ENCODE data around the gene RBM4.

Gene RBM4

DNA sequence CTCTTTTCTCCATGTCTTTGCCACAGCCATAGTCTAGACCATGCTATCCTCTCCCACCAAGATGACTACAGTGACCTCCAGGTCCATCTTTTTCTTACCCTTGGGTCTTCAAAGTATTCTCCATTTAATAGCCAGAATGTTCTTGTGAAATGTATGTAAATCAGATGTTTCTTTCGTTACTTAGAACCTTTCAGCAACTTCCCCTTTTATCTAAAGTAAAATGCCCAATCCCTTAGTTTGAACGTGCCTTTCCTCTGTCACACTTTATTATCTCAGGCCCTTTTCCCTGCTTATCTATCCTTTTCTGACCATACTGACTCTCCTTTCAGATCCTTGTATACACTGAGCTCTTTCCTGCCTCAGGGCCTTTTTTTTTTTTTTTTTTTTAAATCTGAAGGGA, 21.3 kb downstream of the RBM4 start:
- no peak for DNase-seq

GRCh38 chr11:66663741-66664296, 25.3 kb downstream of the RBM4 start:
- no peak for DNase-seq

DNA sequence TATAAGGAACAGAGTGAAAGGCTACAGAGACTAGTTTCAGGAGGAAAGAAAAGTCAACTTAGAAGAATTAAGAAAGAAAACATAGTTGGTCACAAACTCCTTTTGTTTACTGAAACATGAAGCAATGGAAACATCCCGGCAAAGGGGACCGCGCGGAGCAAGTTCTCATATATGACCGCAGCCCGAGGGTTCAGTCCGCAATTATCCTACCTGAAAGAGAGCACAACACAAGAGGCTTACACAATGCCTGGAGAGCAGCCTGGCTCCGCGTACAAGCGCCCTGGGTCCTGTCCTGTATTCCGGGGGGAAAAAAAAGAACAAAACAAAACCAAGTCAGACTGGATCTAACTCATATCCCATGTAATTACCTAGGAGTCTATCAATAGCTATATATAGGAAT, 26.9 kb downstream of the RBM4 start:
- no peak for DNase-seq

GRCh38 chr11:66670816-66671215, 32.3 kb downstream of the RBM4 start:
- no peak for DNase-seq

DNA sequence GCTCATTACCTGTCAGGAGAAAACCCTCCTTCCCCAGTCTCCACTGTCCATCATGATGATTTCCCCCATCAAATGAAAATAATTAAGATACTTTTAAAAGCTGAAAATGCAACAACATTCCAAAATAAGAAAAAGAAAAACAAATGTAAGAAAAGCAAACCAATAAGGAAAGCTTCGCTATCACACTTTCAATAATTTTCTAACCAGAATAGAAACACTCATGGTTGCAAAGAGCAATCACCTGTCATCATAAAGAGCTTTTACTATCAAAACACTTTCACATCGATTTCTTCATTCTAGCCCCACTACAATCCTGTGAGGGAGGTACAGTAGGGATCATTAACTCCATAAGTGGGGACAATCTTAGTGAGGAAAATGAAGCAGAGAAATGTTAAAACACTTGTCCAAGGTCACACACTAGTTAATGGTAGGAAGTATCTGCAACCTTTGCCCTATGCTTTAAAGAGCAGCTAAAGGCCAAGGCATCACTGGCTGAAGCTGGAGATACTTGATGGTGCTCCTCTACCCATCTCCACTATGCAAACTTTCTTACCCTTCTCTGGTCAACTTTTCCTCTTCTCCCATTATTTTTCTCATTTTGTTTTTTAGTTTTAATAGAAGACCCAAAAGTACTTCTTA, 36.6 kb downstream of the RBM4 start:
- DNase-seq: peak; percentile 29

DNA sequence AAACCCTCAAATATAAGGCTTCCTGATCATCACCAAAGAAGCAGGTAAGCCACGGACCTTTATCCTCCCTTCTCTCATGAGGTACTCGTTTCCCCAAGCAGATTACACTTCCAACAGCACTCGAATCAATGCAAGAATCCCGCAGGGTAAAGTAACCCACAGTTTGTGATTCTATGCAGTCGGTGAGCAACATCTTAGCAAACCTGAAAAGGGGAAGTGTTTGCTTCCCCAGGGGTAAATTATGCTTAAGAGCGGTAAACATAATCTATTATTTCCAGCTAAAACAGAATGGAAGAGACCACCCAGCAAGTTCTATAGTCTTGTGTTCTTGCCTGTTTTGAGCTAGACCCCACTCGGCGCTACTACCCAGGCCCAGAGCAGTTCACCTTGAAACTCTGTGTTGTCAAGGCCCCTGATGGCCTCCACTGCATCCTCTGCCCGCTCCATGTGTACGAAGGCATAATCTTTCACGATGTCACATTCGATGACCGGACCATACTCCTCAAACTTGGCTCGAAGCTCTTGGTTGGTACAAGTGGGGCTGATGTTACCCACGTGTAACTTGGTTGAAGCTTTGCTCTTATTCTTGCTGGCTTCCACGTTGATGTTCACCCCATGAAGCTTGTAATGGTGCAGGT, 37.9 kb downstream of the RBM4 start:
- DNase-seq: no peak

- no peak for DNase-seq
Observed at GRCh38 chr11:66676931-66677598, 38.6 kb downstream of the RBM4 start.

GRCh38 chr11:66677599-66678375, 39.3 kb downstream of the RBM4 start, which contains the start of gene RBM4B:
RBM4B (minus strand) TSS chr11:66677887; CDS start chr11:66677079, 808 bp downstream.
- DNase-seq: peak; percentile 99

DNA sequence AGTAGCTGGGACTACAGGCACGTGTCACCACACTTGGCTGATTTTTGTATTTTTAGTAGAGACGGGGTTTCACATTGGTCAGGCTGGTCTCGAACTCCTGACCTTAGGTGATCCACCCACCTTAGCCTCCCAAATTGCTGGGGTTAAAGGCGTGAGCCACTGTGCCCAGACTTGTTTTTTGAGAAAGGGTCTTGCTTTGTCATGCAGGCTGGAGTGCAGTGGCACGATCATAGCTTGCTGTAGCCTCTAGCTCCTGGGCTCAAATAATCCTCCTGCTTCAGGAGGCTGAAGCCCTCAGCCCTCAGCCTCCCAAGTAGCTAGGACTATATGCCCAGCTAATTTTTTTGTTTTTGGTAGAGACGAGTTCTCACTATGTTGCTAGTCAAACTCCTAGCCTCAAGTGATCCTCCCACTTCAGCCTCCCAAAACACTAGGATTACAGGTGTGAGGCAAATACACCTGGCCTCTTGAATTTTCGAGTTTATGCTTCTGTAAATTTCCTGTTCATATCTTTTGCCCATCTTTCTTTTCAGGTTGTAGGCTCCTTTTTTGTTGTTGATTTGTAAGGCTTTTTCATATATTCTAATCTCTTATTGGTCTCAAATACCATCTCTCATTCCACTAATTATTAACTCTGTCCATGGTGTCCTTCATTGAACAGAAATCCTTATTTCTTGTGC, 42.6 kb downstream of the RBM4 start:
- DNase-seq: peak; percentile 43

DNA sequence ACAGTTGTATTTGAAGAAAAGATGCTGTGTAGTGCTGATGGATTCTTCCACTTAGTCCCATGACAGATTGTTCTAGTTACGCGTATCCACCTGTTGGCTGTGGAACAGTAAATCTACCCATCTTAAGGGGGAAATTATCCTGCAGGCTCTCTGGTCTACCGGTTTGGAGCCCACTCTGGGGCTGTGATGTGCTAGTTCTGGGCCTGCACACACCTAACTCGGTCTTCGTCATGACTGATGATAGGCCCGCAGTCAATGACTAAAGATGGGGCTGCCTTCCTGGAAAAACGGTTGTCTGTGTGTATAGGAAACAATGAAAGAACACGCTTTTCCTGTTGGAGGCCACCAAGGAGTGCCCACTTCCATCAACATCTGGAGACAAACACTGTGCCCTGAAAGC, 45.4 kb downstream of the RBM4 start:
- no peak for DNase-seq

- no peak for DNase-seq
Observed at GRCh38 chr11:66684635-66685034, 46.1 kb downstream of the RBM4 start.

GRCh38 chr11:66685276-66686099, 47.0 kb downstream of the RBM4 start:
- peak; percentile 46 for DNase-seq

DNA sequence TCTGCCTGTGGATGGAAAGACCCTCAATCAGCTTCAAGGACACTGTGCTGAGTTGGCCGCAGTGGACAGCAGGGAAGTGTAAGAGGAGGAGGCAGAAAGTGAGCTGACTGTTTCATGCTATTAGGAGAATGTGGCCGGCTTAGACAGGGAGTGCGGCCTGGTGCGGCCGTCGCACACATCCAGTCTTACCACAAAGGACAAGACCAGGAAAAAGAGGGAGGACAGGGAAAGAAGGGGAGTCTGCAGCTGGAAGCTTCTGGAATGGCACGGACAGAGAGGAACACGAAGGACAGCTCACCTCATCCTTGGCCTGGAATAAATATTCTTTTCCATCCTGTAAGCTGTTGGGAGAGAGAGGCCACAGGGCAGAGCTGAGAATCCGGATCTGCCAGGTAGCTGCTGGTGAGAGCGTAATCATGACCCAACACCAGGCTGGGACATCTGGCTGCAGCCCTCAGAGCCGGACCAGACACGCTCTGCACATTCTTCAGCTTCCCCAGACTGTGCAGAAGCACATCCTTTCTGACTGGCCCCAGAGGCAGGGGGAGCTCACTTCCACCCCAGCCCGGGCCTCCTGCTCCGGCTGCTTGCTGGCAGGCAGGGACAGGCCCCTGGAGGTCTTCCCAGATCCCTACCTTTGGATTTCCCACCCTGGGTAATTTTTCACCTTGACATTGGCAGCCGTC, 47.7 kb downstream of the RBM4 start:
- DNase-seq: no peak

DNA sequence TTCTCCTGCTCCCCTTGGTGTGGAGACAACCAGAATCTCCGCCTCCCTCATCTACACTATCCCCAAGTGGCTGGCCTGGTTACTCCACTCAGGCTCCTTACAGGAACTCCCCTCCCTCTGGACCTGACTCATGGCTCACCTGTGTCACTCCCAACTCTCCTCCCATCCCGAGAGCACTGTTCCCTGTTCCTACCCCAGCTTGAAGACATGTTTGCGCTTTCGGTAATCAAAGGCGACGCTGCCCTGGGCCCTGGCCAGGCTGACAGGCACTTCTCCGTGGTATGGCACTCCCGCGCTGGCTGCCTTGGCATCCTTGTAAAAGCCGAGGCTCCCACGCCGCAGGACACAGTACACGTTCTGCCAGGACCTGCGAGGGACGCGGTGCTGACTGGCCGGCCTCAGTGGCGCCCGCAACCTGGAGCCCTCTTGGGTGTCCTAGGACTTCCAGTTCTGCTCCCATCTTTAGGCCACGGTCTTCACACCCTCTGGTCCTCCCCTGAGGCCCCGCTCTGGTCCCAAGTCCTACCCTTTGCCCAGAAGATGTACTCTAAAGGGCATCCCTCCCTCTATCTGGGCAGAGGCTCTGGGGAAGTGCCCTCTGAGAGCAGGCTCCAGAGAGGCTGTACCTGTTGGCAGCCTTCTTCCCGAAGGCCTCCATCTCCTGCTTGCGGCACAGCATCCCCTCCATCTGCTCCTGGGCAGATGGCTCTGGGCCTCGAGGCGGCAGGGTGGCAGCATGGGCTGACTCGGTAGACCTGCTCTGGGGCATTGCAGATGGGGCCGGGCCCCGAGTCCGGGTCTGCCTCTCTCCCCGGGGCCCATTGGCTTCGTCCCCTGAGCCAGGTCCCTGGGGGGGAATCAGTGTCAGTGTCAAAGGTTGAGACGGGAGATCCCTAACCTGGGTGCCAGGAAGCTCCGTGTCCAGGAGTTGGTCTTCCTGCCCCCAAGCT, 48.6 kb downstream of the RBM4 start:
- no peak for DNase-seq

DNA sequence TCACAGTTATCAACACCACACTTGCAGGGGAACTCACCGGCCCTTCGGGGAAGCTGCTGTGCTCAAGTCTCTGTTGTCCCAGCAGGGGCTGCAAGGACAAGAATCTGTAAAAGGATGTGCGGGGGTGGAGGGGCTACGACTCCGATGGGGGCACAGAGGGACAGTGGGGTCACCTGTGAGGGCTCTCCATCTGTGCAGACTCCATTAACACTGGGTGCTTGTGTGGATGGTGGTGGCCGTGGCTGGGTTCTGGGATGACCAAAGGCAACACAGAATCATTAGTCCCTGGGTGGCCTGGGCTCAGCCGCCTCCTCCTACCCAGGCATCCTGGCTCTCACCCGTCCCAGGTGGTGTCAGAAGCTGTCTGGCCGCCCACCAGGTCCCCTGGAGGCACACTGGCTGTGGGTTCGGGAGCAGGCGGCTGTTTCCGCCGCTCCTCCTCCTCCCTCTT, 49.4 kb downstream of the RBM4 start:
- no peak for DNase-seq

GRCh38 chr11:66688561-66689534, 50.3 kb downstream of the RBM4 start:
- no peak for DNase-seq

DNA sequence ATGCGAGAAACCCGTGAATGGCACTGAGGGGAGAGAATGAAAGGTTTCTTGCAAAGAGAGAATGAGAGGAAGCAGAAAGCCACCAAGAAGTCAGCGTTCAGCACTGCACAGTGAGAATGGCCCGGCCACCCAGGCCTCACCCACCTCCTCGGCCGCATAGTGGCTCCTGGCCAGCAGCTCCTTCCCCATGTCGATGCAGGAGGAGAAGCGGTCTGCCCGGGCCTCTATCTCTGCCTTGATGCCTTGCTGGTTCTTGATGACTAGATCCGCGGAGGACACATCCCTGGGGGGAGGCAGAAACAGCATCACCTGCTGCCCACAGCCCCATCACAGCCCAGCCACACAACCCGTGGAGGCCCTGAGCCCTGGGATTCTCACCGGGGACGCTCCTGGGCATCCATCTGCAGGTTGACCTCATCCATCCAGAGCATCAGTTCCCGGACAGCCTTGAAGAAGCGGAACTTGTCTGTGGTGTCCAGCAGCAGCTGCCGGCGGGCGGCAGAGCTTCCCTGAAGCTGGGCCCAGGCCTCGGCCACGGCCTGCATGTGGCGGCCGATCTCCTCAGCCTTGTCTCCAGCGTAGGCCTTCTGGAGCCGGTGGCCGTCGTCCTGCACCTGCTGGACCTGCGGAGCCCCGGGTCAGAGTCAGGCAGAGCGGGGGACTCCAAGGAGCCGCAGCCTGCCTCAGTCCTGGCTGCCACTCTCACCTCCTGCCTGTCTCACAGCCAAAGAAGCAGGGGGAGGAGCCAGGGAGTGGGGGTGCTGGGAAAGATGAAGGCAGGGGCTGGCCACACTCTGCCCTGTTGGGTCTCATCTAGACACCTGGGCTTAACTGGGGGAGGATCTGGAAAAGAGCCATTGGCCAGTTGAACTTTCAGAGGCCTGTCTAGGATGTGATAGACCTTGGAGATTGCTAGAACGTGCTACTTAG, 51.4 kb downstream of the RBM4 start:
- DNase-seq: no peak

All from DMS53 (cell line).